ENCODE results near the gene NR3C1.

Gene NR3C1

GRCh38 chr5:143267186-143267585 lies 136.3 kb downstream of the NR3C1 start:
- no peaks in the 10 kb centered on the region for H3K36me3 ChIP-seq (ENCODE audit: control insufficient read depth in 4 of 4, insufficient read depth in 4 of 4, low read length in 3 of 4)
- DNase-seq, result no peak
- H3K9me3 ChIP-seq (ENCODE audit: control extremely low read depth in 1 of 5, control insufficient read depth in 4 of 5, insufficient read depth in 2 of 5, low read depth in 1 of 5, low read length in 4 of 5), result peaks cover 0 to 30% (median 3%) of the 10 kb centered on the region in 5 experiments
- H3K4me1 ChIP-seq (ENCODE audit: control extremely low read depth in 1 of 4, control insufficient read depth in 4 of 4, insufficient read depth in 4 of 4, low read length in 3 of 4), result no peaks in the 10 kb centered on the region
- no peak overlapping the region for H3K4me3 ChIP-seq (ENCODE audit: control insufficient read depth in 1 of 7, extremely low read depth in 1 of 7, insufficient read depth in 4 of 7, low read depth in 2 of 7, low read length in 6 of 7)
- no peaks in the 10 kb centered on the region for H3K27me3 ChIP-seq (replicated peaks in 2 of 5; ENCODE audit: control insufficient read depth in 4 of 5, insufficient read depth in 5 of 5, low read length in 4 of 5)
- CTCF ChIA-PET, result interaction anchor here (1.1 to 1.5 kb wide), 2 partner anchors 26 to 126 kb away, joined by 3 read pairs; no protein-coding TSS in a partner anchor
- no CpG with 5 or more reads among the region's 2 CpGs for WGBS (ENCODE audit: insufficient coverage)
- POLR2A ChIA-PET, result no interaction called here
- no peak overlapping the region for H3K27ac ChIP-seq (ENCODE audit: insufficient read depth in 1 of 2, low read depth in 1 of 2, low read length in 2 of 2, poor library complexity in 1 of 2, severe bottlenecking in 2 of 2)

- no peak for DNase-seq
- CTCF ChIA-PET, result interaction anchor here (0.6 to 1.5 kb wide), 2 partner anchors 128 to 425 kb away, joined by 3 read pairs; no protein-coding TSS in a partner anchor
Measured at GRCh38 chr5:143265995-143266394, 137.5 kb downstream of the NR3C1 start.

DNA sequence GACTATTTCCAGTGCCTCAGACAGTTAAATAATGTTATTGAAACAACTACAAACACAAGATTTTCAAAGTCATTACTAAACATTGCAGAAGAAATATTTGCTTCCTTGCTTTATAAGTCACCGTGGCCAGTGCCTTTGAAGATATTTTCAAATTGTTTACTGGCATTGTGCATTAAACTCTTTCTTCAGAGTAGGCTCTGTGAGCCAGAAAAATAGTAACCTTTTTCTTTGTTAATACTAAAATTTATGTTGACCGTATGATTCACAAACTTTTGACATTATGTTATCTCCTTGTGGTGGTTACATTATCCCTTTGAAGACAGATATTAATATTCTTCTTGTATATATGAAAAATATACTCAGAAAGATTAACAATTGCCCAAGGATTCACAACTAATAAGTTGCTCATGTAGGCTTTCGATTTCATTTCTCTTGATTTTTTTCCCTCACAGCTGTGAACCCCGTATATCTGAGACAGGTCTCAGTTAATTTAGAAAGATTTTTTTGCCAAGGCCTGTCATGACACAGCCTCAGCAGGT lies 140.1 kb downstream of the NR3C1 start:
- no peaks in the 10 kb centered on the region for H3K4me1 ChIP-seq (ENCODE audit: control extremely low read depth in 1 of 4, control insufficient read depth in 4 of 4, insufficient read depth in 4 of 4, low read length in 3 of 4)

More at GRCh38 chr5:143265995-143266394, 137.5 kb downstream of the NR3C1 start:
- H3K9me3 ChIP-seq (ENCODE audit: control extremely low read depth in 1 of 5, control insufficient read depth in 4 of 5, insufficient read depth in 2 of 5, low read depth in 1 of 5, low read length in 4 of 5), result peaks cover 0 to 30% (median 3%) of the 10 kb centered on the region in 5 experiments
- POLR2A ChIA-PET, result no interaction called here
- WGBS (ENCODE audit: insufficient coverage), result no CpG with 5 or more reads among the region's 2 CpGs
- no peak overlapping the region for H3K4me3 ChIP-seq (ENCODE audit: control insufficient read depth in 1 of 7, extremely low read depth in 1 of 7, insufficient read depth in 4 of 7, low read depth in 2 of 7, low read length in 6 of 7)
- H3K4me1 ChIP-seq (ENCODE audit: control extremely low read depth in 1 of 4, control insufficient read depth in 4 of 4, insufficient read depth in 4 of 4, low read length in 3 of 4), result no peaks in the 10 kb centered on the region
- H3K27ac ChIP-seq (ENCODE audit: insufficient read depth in 1 of 2, low read depth in 1 of 2, low read length in 2 of 2, poor library complexity in 1 of 2, severe bottlenecking in 2 of 2), result no peak overlapping the region
- H3K27me3 ChIP-seq (replicated peaks in 2 of 5; ENCODE audit: control insufficient read depth in 4 of 5, insufficient read depth in 5 of 5, low read length in 4 of 5), result no peaks in the 10 kb centered on the region
- H3K36me3 ChIP-seq (ENCODE audit: control insufficient read depth in 4 of 4, insufficient read depth in 4 of 4, low read length in 3 of 4), result no peaks in the 10 kb centered on the region

DNA sequence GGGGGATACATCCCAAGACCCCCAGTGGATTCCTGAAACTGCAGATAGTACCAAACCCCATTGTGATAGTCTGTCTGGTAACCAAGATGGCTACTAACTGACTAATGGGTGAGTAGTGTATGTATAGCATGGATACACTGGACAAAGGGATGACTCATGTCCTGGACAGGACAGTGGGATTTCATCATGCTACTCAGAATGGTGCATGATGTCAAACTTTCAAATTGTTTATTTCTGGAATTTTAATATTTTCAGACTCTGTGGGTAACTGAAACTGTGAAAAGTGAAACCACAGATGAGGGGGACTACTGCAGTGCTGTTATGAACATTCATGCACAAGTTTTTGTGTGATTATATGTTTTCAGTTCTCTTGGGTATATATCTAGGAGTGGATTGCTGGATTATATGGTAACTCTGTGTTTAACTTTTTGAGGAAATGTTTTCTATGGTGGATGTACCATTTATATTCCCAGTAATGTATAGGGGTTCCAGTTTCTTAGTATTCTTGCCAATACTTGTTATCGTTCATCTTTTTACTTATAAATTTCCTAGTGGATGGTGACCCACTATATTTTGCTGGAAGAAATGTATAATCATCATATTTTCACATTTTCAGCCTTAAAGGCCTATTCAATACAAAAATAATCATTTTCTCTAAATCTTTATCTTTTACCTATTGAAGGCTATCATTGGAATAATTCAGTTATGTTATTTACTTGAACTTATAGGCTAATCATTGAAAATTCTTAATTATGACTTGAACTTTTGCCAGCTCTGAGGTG lies 140.9 kb downstream of the NR3C1 start:
- WGBS (ENCODE audit: insufficient coverage), result no CpG with 5 or more reads among the region's 1 CpG
- ChIA-PET CTCF (no interaction called here), POLR2A (no interaction called here)
- no peak for DNase-seq
- H3K27me3 ChIP-seq (replicated peaks in 2 of 5; ENCODE audit: control insufficient read depth in 4 of 5, insufficient read depth in 5 of 5, low read length in 4 of 5), result no peaks in the 10 kb centered on the region
- H3K9me3 ChIP-seq (ENCODE audit: control extremely low read depth in 1 of 5, control insufficient read depth in 4 of 5, insufficient read depth in 2 of 5, low read depth in 1 of 5, low read length in 4 of 5), result peaks cover 0 to 12% (median 1%) of the 10 kb centered on the region in 5 experiments
- H3K36me3 ChIP-seq (ENCODE audit: control insufficient read depth in 4 of 4, insufficient read depth in 4 of 4, low read length in 3 of 4), result no peaks in the 10 kb centered on the region
- no peak overlapping the region for H3K27ac ChIP-seq (ENCODE audit: insufficient read depth in 1 of 2, low read depth in 1 of 2, low read length in 2 of 2, poor library complexity in 1 of 2, severe bottlenecking in 2 of 2)
- H3K4me1 ChIP-seq (ENCODE audit: control extremely low read depth in 1 of 4, control insufficient read depth in 4 of 4, insufficient read depth in 4 of 4, low read length in 3 of 4), result no peaks in the 10 kb centered on the region
- no peak overlapping the region for H3K4me3 ChIP-seq (ENCODE audit: control insufficient read depth in 1 of 7, extremely low read depth in 1 of 7, insufficient read depth in 4 of 7, low read depth in 2 of 7, low read length in 6 of 7)

More for the DNA sequence above, 140.1 kb downstream of the NR3C1 start:
- Histone ChIP-seq H3K36me3 (ENCODE audit: control insufficient read depth in 4 of 4, insufficient read depth in 4 of 4, low read length in 3 of 4) (no peaks in the 10 kb centered on the region), H3K4me3 (ENCODE audit: control insufficient read depth in 1 of 7, extremely low read depth in 1 of 7, insufficient read depth in 4 of 7, low read depth in 2 of 7, low read length in 6 of 7) (no peak overlapping the region), H3K9me3 (ENCODE audit: control extremely low read depth in 1 of 5, control insufficient read depth in 4 of 5, insufficient read depth in 2 of 5, low read depth in 1 of 5, low read length in 4 of 5) (peaks cover 0 to 17% (median 3%) of the 10 kb centered on the region in 5 experiments), H3K27me3 (replicated peaks in 2 of 5; ENCODE audit: control insufficient read depth in 4 of 5, insufficient read depth in 5 of 5, low read length in 4 of 5) (no peaks in the 10 kb centered on the region), H3K27ac (ENCODE audit: insufficient read depth in 1 of 2, low read depth in 1 of 2, low read length in 2 of 2, poor library complexity in 1 of 2, severe bottlenecking in 2 of 2) (no peak overlapping the region)
- ChIA-PET CTCF (no interaction called here), POLR2A (no interaction called here)
- DNase-seq, result no peak
- 100% methylated on average over 3 of the region's 4 CpGs for WGBS (ENCODE audit: insufficient coverage)

DNA sequence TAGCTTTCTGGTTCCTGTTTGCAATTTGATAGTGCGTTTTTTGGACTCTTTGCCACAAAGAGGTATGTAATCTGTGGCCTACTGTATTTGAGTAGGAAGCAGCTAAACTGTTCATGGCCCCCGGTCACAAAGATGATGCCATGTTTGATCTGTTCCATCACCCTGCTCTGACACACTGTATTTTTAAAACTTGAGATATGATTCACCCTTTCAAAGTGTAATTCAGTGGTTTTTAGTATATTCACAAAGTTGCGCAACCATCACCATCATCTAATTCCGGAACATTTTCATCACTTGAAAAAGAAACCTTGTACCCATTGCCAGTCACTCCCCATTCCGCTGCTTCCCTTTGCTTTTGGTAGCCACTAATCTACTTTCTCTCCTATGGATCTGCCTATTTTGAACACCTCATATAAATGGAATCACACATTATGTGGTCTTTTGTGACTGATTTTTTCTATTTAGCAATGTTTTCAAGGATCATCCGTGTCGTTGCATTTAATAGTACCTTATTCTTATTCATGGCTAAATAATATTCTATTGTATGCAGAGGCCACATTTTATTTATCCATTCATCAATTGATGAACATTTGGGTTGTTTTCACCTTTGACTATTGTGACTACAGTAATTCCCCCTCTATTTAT lies 141.6 kb downstream of the NR3C1 start:
- peak in 1 of 3 donors; percentile 13 for DNase-seq
- Histone ChIP-seq H3K4me1 (ENCODE audit: control extremely low read depth in 1 of 4, control insufficient read depth in 4 of 4, insufficient read depth in 4 of 4, low read length in 3 of 4) (no peaks in the 10 kb centered on the region), H3K27me3 (replicated peaks in 2 of 5; ENCODE audit: control insufficient read depth in 4 of 5, insufficient read depth in 5 of 5, low read length in 4 of 5) (no peaks in the 10 kb centered on the region), H3K9me3 (ENCODE audit: control extremely low read depth in 1 of 5, control insufficient read depth in 4 of 5, insufficient read depth in 2 of 5, low read depth in 1 of 5, low read length in 4 of 5) (peaks cover 0 to 7% (median 0%) of the 10 kb centered on the region in 5 experiments), H3K27ac (ENCODE audit: insufficient read depth in 1 of 2, low read depth in 1 of 2, low read length in 2 of 2, poor library complexity in 1 of 2, severe bottlenecking in 2 of 2) (no peak overlapping the region), H3K36me3 (ENCODE audit: control insufficient read depth in 4 of 4, insufficient read depth in 4 of 4, low read length in 3 of 4) (no peaks in the 10 kb centered on the region), H3K4me3 (ENCODE audit: control insufficient read depth in 1 of 7, extremely low read depth in 1 of 7, insufficient read depth in 4 of 7, low read depth in 2 of 7, low read length in 6 of 7) (no peak overlapping the region)
- CTCF ChIA-PET, result interaction anchor here (1.1 kb wide), 1 partner anchor 54 kb away, joined by 3 read pairs; no protein-coding TSS in a partner anchor
- 87% methylated on average over 3 of the region's 7 CpGs for WGBS (ENCODE audit: insufficient coverage)
- POLR2A ChIA-PET, result no interaction called here

GRCh38 chr5:143259254-143259605 lies 144.3 kb downstream of the NR3C1 start:
- ChIA-PET POLR2A (no interaction called here), CTCF (no interaction called here)
- Histone ChIP-seq H3K4me1 (ENCODE audit: control extremely low read depth in 1 of 4, control insufficient read depth in 4 of 4, insufficient read depth in 4 of 4, low read length in 3 of 4) (no peaks in the 10 kb centered on the region), H3K27me3 (replicated peaks in 2 of 5; ENCODE audit: control insufficient read depth in 4 of 5, insufficient read depth in 5 of 5, low read length in 4 of 5) (no peaks in the 10 kb centered on the region), H3K9me3 (ENCODE audit: control extremely low read depth in 1 of 5, control insufficient read depth in 4 of 5, insufficient read depth in 2 of 5, low read depth in 1 of 5, low read length in 4 of 5) (no peaks in the 10 kb centered on the region), H3K27ac (ENCODE audit: insufficient read depth in 1 of 2, low read depth in 1 of 2, low read length in 2 of 2, poor library complexity in 1 of 2, severe bottlenecking in 2 of 2) (no peak overlapping the region), H3K36me3 (ENCODE audit: control insufficient read depth in 4 of 4, insufficient read depth in 4 of 4, low read length in 3 of 4) (no peaks in the 10 kb centered on the region), H3K4me3 (ENCODE audit: control insufficient read depth in 1 of 7, extremely low read depth in 1 of 7, insufficient read depth in 4 of 7, low read depth in 2 of 7, low read length in 6 of 7) (no peak overlapping the region)
- DNase-seq, result no peak
- 100% methylated on average over 7 of the region's 7 CpGs for WGBS (ENCODE audit: insufficient coverage)
